Activated CD4-positive, CD25-positive, alpha-beta regulatory T cell (primary cell): Measurements from ENCODE around the gene ADRB1.

Experiments used
- DNase-seq, 4 experiments: peaks; one replicate each; lab custom pipeline; 2025; lab: John Stamatoyannopoulos, UW

The ADRB1 gene

DNA sequence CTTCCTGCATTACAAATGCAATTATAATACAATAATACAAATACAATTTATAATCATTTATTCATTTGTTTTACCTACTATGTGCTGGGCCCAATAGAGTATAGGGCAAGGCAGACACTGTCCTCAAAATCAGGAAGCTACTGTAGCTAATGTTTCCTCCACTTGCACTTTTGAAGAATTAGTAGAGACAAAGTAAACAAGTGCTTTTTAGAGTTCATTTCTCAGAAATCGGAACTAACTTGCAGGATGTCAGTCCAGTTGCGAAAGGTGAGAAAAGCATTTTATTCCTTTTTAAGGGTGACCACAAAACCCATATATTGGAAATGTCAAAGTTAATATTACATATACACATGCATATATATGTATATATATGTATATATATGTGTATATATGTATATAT, 14.2 kb downstream of the ADRB1 start:
- no peak for DNase-seq

DNA sequence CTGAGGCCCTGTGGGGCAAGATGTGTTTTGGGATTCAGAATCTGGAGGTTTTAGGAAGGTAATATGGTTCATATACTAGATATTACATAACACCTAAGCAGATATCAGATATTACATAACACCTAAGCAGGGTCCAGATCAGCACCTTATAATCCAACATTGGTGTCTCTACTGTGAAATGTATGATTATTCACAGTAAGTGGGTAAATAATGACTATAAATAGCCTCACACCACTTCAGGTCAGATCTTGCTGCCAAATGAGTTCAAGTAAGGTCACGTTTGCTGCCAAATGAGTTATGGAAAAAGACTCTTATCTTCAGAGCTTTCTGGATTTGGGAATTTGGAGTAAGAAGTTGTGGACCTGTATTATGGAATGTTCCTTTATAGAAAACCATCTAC, 14.6 kb downstream of the ADRB1 start:
- no peak for DNase-seq

DNA sequence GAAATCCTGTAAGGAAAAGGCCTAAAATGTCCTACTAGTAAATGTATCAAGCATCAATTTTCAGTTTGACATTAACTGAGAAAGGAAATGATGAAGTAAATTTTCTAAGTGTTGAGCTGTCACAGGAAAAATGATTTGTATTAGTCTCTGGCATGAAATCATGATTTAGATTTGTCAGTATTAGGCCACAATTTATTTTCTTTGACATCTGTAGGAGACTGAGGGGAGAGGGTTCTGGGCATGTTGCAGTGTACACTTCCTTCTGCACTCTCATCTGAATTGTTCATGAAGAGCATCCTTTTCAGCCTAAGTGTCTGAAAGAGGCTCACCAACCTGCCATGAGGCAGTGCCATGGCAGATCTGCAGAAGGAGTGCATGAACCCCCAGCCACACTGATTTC, 15.9 kb downstream of the ADRB1 start:
- no peak for DNase-seq

DNA sequence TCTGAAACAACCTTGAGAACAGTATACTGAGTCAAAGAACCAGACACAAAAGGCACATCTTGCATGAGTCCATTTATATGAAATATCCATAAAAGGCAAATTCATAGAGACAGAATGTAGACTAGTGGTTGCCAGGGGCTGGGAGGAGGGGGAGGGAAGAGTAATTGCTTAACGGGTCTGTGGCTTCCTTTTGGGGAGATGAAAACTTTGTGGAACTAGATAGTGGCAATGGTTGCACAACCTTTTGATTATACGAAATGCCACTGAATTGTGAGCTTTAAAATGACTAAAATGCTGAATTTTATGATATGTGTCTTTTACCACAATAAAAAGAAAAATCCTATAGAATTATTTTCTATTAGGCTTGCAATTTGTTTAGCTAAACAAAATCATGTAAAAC, 16.8 kb downstream of the ADRB1 start:
- no peak for DNase-seq

DNA sequence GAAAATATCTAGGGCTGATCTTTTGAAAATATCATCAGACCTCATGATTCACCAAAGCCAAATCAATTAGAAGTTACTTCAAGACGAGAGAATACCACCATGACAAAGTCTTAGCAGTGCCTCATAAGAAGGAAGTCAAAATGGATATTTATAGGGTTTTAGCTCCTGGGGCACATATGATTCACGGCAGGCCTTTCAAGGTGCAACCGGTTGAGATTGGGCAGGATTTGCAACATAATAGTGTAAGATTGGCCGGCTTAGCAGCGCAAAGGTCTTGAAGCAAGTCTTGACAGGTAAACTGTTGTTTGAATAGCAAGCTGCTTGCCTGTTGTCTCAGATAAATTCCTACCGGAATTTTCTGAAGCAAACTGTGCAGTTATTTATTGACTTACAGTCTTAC, 17.5 kb downstream of the ADRB1 start:
- DNase-seq, result no peak

DNA sequence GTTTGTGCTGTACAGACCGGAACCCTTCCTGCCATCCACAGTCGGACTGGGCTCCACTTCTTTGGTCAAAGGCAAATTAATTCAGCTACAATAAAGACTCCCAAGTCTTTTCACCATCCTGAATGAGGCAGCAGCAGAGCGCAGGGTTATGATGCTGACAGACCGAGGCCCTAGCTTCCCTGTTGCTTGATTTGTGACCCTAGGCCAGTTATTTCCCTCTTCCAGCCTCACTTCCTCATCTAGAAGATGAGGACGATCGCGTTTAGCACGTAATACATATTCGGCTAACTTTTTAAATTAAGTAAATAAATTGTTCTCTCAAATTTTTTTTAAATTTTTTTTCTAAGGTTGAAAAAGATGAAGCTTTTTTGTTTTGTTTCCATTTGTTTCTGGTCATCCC, 18.1 kb downstream of the ADRB1 start:
- DNase-seq, result no peak

DNA sequence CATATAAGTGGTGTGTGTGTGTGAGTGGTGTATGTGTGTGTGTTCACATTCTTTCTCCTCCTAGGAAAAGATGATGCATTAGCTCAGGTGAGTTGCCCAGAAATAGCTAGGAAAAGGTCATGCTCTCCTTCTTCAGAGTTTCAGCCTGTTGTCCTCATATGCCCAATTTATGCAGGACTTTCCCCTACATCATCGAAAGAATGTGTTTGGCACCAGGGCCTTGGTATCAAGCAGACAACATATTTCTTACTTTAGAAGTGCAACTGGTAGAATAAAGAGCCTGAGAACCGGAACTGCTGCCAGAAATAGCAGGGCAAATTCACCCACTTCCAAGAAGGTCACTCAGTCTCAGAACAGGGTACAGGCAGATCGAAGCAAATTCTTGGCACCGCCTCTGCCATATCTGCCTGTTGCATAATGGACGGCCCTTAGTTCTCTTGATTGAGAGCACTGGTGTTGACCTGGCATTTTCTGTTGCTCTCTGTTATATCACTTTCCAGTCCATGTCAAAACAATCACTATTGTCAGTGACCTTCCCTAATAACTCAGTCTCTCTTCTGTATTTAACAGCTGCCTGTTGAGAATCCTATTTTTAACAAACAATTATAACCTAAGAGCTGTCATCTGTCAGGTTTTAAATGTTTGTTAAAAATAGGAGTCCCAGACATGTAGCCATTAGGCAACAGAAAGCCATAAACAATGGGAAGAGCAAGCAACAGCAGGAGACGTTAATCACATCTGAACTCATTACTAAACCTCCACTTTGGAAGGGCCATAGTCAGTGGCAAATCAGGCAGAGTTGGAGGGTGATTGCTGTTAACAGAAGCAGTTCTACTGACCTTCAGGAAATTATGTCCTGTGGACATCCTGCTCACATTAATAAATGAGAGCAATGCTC, 20.7 kb downstream of the ADRB1 start:
- DNase-seq, result no peak

DNA sequence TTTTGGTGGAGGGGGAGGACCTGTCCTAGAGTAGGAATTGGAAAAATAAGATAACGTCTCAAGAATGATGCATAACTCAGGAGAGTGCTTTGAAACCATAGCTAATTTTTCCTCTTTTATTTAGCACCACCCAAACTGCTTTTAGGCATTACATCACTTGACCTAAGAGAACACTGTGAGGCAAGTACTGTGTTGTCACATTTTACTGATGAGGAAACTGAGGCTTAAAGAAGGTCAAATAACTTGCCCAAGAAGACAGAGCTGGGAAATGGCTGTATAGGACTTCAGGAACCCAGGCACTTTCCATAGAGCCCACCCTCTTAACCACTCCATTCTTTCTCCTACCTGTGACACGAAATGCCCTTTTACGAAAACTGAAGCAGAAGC, 21.4 kb downstream of the ADRB1 start:
- no peak for DNase-seq

DNA sequence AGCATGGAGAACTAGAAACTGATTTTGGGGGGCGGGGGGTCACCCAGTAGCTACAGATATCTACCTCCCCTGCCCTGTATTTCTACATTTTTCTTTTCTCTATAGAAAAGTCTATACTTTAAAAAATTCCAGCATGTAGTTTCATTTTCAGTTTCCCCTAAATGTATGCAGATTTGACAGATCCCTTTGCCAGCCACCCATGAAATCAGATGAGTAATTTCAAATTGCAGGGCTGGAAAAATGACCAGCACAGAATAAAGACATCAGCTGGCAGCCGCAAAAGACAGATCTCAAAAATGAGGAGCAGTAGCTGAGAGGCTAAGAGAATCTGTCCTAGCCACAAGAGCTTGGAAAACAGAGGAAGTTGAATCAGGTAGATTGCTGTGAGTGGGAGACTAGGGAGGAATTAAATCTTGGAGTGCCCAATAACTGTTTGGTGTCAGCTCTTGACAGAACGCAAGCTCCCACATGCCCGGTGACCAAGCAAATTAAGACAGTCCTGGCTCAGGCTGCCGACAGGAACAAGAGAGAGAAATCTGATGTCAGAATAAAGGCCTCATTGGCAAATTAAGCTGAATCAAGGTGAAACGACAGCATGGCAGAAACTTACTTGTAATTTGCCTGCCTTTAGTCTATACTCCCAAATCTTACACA, 24.5 kb downstream of the ADRB1 start:
- DNase-seq, result no peak

DNA sequence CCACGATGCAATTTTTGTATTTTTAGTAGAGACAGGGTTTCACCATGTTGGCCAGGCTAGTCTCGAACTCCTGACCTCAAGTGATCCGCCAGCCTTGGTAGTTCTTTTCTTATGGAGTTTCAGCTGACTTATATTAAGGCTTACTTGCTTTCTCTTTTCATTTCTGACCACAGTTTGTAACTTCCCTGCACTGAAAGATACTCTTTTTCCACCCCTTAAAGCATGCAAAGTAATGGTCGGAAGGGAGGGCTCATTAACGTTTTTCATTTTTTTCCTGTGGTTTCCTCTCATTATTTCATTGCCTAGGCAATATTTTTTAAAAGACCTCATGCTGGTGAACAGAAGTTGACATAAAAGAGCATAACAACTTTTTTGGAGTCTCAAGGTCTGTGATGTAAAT, 27.0 kb downstream of the ADRB1 start:
- DNase-seq, result no peak

DNA sequence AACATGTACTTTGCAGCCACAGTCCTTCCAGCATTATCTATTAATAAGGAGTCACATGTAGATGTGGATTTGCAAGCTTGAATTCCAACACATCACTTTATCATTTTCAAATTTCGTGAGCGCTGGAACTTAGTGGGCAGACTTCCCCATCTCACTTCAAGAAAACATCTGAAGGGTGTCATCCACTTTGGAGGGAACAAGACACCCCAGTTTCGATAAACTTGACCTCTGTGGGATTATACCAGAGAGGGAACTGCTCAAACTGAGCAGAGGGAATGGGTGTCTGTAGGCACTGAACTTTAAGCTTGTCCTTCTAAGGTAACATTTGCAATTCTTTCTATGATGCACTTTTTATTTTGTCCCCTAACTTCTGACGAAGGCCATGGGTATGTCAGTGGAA, 27.5 kb downstream of the ADRB1 start:
- DNase-seq, result no peak

DNA sequence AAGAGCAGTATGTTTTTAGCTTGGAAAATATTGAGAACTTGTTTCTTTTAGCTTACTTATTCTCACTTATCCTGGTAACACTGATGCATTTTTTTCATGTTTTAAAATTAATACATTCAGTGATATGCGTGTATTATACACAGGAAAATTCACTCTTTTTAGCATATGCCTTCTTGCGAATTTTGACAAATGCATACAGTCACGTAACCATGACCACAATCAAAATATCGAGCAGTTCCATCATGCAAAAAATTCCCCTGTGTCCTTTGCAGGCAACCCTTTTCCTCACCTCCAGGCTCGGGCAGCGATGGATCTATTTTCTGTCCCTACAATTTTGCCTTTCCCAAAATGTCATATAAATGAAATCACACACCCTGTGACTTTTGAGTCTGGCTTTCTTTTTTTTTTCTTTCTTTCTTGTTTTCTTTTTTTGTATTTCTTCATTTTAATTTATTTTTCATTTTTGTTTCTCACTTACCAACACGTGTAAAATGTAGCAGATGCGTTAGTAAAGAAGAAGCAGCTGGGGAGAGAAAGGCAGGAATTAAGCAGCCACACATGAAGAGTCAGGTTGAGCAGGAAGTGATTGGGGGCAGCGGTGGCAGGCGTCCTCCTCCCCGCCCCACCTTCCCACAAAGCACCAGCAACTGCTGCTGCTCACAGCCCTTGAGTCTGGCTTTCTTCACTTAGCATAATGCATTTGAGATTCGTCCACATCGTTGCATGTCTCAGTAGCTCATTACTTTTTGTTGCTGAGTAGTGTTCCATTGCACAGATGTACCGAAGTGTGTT, 29.9 kb downstream of the ADRB1 start:
- no peak for DNase-seq

DNA sequence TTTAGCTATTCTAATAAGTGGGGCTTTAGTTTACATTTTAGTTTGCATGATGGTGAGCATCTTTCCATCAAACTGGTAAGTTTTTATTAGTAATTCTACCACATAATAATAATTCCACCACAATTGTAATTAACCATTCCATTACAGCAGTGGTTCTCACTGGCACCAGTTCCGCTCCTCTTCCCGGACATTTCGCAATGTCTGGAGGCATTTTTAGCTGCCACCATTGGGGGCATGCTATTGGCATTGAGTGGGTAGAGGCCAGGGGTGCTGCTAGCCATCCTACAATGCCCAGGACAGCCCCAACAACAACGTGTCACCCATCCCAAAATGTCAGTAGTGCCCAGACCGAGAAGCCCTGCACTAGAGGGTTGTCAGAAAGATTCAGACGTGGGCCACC, 31.4 kb downstream of the ADRB1 start:
- DNase-seq, result no peak

DNA sequence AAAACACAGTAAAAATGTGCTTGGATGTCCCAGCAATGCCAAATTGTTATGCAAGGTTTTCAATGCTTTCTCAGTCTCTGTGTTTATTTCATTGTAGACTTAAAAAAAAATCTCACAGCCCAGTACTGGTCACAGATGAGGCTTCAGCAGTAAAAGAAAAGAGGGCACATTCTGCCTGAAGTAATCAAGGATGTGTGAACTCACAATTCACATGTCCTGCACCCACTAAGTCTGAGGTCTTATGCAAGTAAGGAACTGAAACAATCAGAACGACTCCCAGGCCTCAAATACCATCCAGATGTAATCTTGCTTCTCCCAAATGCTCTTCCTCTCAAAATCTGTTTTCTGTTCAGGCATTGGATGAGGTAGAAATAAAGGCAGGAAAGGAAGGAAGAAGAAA, 33.7 kb downstream of the ADRB1 start:
- DNase-seq, result no peak

DNA sequence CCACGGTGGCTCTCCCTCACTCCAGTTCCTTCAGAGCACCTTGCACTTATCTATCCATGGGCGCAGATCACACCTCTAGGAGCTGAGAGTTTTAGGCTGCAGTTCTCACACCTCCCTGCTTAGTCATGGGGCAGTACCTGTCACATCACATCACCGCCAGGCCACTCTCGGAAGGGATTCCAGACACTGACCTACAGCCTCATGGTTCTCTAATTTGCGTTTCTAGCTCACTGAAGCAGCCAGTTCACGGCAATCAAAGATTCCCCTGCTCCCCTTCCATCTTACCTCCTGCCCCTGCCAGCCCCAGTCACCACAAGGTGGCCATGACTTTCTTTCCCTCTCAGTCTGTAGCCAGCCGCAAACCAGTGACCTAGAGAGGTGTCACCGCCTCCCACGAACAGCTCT, 34.2 kb downstream of the ADRB1 start:
- DNase-seq, result no peak

DNA sequence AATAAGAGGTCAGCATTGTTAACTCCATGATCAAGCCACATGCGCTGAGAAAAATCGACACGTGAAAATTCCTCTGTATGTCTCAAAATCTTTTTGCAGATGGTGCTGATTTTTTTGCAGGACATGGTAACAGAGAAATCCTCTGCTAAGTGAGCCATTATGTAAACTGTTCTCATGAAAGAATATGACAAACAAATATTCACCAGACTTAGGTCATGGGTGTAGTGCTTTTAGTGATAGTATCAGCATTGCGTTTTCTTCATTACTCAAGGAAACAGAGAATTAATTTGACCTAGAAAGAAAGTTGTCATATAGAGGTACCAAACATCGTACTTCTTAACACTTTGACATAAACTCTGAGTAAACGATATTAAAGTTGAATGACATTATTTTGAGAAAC, 34.7 kb downstream of the ADRB1 start:
- no peak for DNase-seq

DNA sequence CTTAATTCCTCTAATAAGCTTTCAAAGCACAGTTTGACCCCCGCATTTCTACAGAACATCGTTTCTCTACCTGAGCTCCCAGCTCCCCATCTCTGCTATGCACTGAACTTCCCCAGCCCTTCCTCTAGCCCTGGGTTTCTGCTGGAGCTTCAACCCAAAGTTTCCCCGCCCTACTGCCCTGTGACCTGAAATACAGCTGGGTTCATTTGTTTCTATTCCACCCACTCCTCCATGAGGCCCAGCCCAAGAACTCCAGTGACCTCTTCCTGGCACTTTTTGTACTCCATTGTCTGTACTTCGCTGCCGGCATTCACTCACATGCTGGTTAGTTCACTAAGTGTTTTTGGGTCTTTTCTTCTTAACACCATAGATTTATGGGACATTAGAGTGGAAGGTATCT, 35.8 kb downstream of the ADRB1 start:
- DNase-seq, result no peak

DNA sequence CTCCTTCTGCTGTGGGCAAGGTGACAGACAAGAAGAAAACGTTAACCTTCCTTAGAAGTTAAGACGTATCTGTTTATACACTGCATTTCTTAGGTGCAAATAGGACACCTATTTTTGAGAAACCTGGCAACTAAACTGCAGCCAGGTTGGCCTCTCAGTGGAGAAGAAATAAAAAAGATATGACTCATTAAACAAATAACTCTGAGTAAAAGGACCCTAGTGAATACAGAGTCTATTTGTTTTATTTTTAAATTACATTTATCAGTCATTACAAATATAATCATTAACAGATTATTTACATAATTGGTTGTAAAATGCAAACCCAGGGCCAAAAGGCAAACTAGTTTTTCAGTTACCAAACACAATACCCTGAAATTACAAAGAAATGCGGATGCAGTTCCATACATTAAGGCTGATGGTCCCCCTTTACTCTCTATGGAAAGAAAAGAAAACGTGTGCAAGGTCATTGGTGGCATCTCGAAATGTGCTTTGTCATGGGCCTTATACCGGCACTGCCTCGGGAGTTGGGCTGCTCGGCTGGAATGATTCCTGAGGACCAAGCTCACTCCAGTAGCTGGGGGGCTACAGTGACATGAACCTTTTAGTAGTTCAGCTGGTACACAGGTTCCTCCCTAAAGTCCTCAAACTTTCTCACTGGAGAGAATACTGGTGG, 38.4 kb downstream of the ADRB1 start:
- DNase-seq, result no peak

DNA sequence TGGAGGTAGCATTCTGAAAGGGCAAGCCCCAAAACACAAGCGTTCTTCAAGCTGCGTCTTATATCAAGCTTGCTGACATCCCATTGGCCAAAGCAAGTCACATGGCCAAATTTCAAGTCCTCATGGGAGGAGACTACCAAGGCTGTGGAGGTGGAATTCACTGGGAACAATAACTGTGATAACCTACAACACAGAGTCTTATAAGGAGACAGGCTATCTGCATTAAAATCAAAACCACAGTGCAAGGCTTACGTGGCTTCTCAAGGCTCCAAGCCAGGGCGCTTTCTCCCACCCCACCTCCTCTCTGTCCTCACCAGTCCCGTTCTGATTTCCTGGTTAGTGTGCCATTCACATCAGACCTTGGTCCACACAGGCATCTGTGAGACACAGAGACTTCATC, 39.4 kb downstream of the ADRB1 start:
- DNase-seq, result no peak

DNA sequence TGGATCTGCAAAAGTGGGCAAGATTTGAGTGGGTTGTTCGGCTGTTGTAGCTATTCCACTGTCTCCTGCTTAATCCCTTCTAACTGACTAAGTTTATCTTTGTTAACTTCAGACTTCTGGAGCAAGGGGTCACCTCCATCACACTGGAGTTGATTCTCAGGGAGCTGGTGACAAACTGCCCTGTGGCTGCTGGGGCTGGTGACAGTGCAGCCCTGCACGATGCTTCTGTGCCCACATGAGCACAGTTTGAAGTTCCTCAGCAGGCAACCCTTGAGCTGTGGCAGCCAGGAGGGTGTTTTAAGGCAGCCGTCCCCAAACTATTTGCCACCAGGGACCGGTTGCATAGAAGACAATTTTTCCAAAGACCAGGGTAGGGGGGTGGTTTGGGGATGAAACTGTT, 40.5 kb downstream of the ADRB1 start:
- DNase-seq, result no peak

DNA sequence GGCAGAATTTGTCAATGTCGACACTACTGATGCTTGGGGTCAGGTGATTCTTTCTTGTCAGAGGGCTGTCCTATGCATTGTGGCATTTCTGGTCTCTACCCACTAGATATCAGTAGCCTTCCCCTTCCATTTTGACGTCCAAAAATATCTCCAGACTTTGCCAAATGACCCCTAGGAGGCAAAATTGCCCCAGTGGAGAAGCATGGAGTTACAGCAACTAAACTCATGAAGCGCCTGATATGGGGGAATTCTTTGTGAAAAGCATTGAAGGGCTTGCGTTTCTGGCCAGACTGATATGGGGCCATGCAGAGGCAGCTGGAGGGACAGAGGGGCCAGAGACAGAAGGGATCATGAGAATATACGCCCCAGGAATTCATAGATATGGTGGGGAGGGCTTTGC, 43.6 kb downstream of the ADRB1 start:
- DNase-seq, result no peak

DNA sequence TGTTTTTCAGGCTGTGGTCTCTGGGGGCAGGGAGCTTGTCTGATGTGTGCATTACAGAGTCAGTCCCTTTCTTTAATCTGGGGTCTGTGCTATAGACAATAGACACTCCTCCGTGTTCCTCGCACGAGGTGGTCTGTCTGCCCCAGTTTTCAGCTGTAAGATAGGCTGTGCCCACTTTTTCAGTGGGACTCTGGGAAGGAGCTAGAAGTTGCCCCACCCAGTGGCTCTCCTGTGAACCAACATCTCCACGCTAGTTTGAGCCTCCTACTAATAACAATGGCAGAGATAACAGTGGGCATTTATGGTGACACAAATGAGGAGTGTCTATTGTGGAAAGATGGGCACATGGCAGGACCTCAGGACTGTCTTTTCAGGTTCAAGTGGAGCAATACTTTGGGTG, 44.0 kb downstream of the ADRB1 start:
- DNase-seq, result no peak
